ENCODE results near the gene KCNK6. TPM values are rescaled to one million over a fixed set of nuclear protein-coding genes. Genes with fewer than 3 reads are reported as not detected.

KCNK6 gene
- total RNA-seq, 2 experiments from 2014 or later, result 9.2 to 10.3 TPM

GRCh38 chr19:38293281-38293680, 26.4 kb upstream of the KCNK6 start:
- ChIA-PET CTCF (no interaction called here), POLR2A (no interaction called here)

- POLR2A ChIA-PET, result no interaction called here
- CTCF ChIA-PET, result no interaction called here
Observed at GRCh38 chr19:38294090-38294489, 25.6 kb upstream of the KCNK6 start.

- ChIA-PET POLR2A (no interaction called here), CTCF (interaction anchor here (0.5 kb wide), 1 partner anchor 350 kb away, joined by 3 read pairs; no protein-coding TSS in a partner anchor)
Observed at GRCh38 chr19:38298821-38299680, 20.6 kb upstream of the KCNK6 start.

- CTCF ChIA-PET, result interaction anchor here (0.5 kb wide), 1 partner anchor 11 kb away, joined by 3 read pairs; no protein-coding TSS in a partner anchor
Observed at GRCh38 chr19:38303517-38304351, 15.9 kb upstream of the KCNK6 start, which contains the start of gene C19orf33. Gene C19orf33 (plus strand): TSS chr19:38304251. CDS start chr19:38304262, 11 bp downstream.

GRCh38 chr19:38304352-38304865, 15.2 kb upstream of the KCNK6 start:
- CTCF ChIA-PET, result no interaction called here
- POLR2A ChIA-PET, result interaction anchor here (0.6 kb wide), 1 partner anchor 65 kb away, joined by 4 read pairs; no protein-coding TSS in a partner anchor

More at GRCh38 chr19:38303517-38304351, 15.9 kb upstream of the KCNK6 start, which contains the start of gene C19orf33:
- POLR2A ChIA-PET, result interaction anchor here (0.6 kb wide), 1 partner anchor 64 kb away, joined by 4 read pairs; no protein-coding TSS in a partner anchor

- POLR2A ChIA-PET, result no interaction called here
- CTCF ChIA-PET, result no interaction called here
Observed at GRCh38 chr19:38304866-38305429, 14.7 kb upstream of the KCNK6 start.

- CTCF ChIA-PET, result interaction anchor here (0.7 kb wide), 1 partner anchor 27 kb away, joined by 8 read pairs; no protein-coding TSS in a partner anchor
- POLR2A ChIA-PET, result no interaction called here
Observed at GRCh38 chr19:38306236-38306635, 13.4 kb upstream of the KCNK6 start.

GRCh38 chr19:38307076-38307475, 12.6 kb upstream of the KCNK6 start:
- POLR2A ChIA-PET, result no interaction called here
- CTCF ChIA-PET, result no interaction called here

GRCh38 chr19:38307597-38307996, 12.0 kb upstream of the KCNK6 start:
- ChIA-PET POLR2A (no interaction called here), CTCF (no interaction called here)

- ChIA-PET CTCF (no interaction called here), POLR2A (no interaction called here)
Observed at GRCh38 chr19:38308006-38308766, 11.5 kb upstream of the KCNK6 start.

GRCh38 chr19:38308926-38309614, 10.6 kb upstream of the KCNK6 start:
- ChIA-PET CTCF (no interaction called here), POLR2A (no interaction called here)

GRCh38 chr19:38309615-38310278, 9.9 kb upstream of the KCNK6 start:
- POLR2A ChIA-PET, result no interaction called here
- CTCF ChIA-PET, result no interaction called here

GRCh38 chr19:38310279-38310670, 9.4 kb upstream of the KCNK6 start:
- ChIA-PET POLR2A (no interaction called here), CTCF (interaction anchor here (0.7 kb wide), 1 partner anchor 407 kb away, joined by 3 read pairs; no protein-coding TSS in a partner anchor)

- ChIA-PET CTCF (interaction anchor here (0.7 kb wide), 1 partner anchor 408 kb away, joined by 3 read pairs; no protein-coding TSS in a partner anchor), POLR2A (no interaction called here)
Observed at GRCh38 chr19:38310986-38311385, 8.7 kb upstream of the KCNK6 start.

GRCh38 chr19:38315657-38316476, 3.8 kb upstream of the KCNK6 start, which contains the start of gene YIF1B:
Gene YIF1B (minus strand): TSS chr19:38315947. CDS start chr19:38315917, 30 bp downstream.
- CTCF ChIA-PET, result interaction anchor here (0.7 kb wide), 1 partner anchor 88 kb away, joined by 5 read pairs; no protein-coding TSS in a partner anchor
- POLR2A ChIA-PET, result interaction anchor here (0.6 kb wide), 1 partner anchor 14 kb away, joined by 4 read pairs; no protein-coding TSS in a partner anchor

- ChIA-PET CTCF (no interaction called here), POLR2A (no interaction called here)
Observed at GRCh38 chr19:38316477-38317067, 3.1 kb upstream of the KCNK6 start.

Measured in activated CD8-positive, alpha-beta memory T cell treated with anti-CD3 and anti-CD28 coated beads for 36 hours (primary cell).